DOHH2 (cell line): Measurements from ENCODE around the gene CACNA2D2.
A peak's percentile ranks its signal among the peaks of the same experiment; 100 is the strongest.

Experiments used
- H3F3A ChIP-seq: fragments of 200-600 bp; sonication (generic), shearing (Covaris generic); 2 replicates; pipeline ENCODE4 v1.6.0; 2016; ENCODE audit warnings: antibody characterized with exemption, mild to moderate bottlenecking; ENCODE audit not compliant: control insufficient read depth, insufficient read depth
- H3K27ac ChIP-seq: fragments of 200-600 bp; sonication (generic); 2 replicates; pipeline ENCODE4 v1.5.1; 2014; ENCODE audit warnings: low read depth, mild to moderate bottlenecking, low read length, moderate library complexity
- H3K27me3 ChIP-seq: fragments of 200-600 bp; sonication (generic); 2 replicates; pipeline ENCODE4 v1.6.1; 2014; ENCODE audit warnings: mild to moderate bottlenecking, low read length, mixed read lengths; ENCODE audit not compliant: control insufficient read depth
- H3K36me3 ChIP-seq: fragments of 200-600 bp; sonication (generic); 2 replicates; pipeline ENCODE4 v1.6.1; 2014; ENCODE audit warnings: mild to moderate bottlenecking, low read length, moderate library complexity, mixed read lengths; ENCODE audit not compliant: control insufficient read depth
- H3K4me1 ChIP-seq: fragments of 200-600 bp; sonication (generic); 2 replicates; pipeline ENCODE4 v1.6.1; 2014; ENCODE audit warnings: mild to moderate bottlenecking, low read length, mixed read lengths; ENCODE audit not compliant: control insufficient read depth
- H3K4me2 ChIP-seq: fragments of 200-600 bp; sonication (generic); 2 replicates; pipeline ENCODE4 v1.6.0; 2014; ENCODE audit warnings: mild to moderate bottlenecking, low read length, moderate library complexity
- H3K4me3 ChIP-seq: fragments of 200-600 bp; sonication (generic); 2 replicates; pipeline ENCODE4 v1.5.1; 2014; ENCODE audit warnings: mild to moderate bottlenecking, low read length, mixed read lengths
- H3K79me2 ChIP-seq: fragments of 200-600 bp; sonication (generic); 2 replicates; pipeline ENCODE4 v1.6.1; 2014; ENCODE audit warnings: mild to moderate bottlenecking, low read length, mixed read lengths; ENCODE audit not compliant: control insufficient read depth
- H3K9me2 ChIP-seq: fragments of 200-600 bp; sonication (generic); replicated peaks from 2 replicates; pipeline ENCODE4 v1.6.1; 2014; ENCODE audit warnings: mild to moderate bottlenecking, low read length, mixed read lengths; ENCODE audit not compliant: control insufficient read depth
- H3K9me3 ChIP-seq: fragments of 200-600 bp; sonication (generic); 2 replicates; pipeline ENCODE4 v1.6.1; 2014; ENCODE audit warnings: antibody characterized with exemption, low read length, mixed read lengths; ENCODE audit not compliant: control insufficient read depth, insufficient read depth
- H4K20me1 ChIP-seq: fragments of 200-600 bp; sonication (generic); 2 replicates; pipeline ENCODE4 v1.6.0; 2014; ENCODE audit warnings: low read depth, mild to moderate bottlenecking, antibody characterized with exemption, low read length, moderate library complexity; ENCODE audit not compliant: control insufficient read depth, insufficient read depth
- CTCF ChIP-seq: fragments of 200-600 bp; sonication (generic); IDR thresholded peaks from one replicate; pipeline ENCODE4 v1.5.1; 2014; ENCODE audit warnings: antibody characterized with exemption, mild to moderate bottlenecking, low read depth, low read length; ENCODE audit not compliant: poor library complexity, severe bottlenecking
- EZH2phosphoT487 ChIP-seq: fragments of 200-600 bp; sonication (generic); IDR thresholded peaks from 2 replicates; pipeline ENCODE4 v1.6.1; 2017; ENCODE audit warnings: borderline replicate concordance, mild to moderate bottlenecking, antibody characterized with exemption, low read length, moderate library complexity, mixed read lengths

CACNA2D2 gene

GRCh38 chr3:50330330-50330729, 173.1 kb downstream of the CACNA2D2 start:
- H3K4me1 ChIP-seq = peaks cover 38% of the 10 kb centered on the region
- H3K9me3 ChIP-seq = no peaks in the 10 kb centered on the region
- peaks cover 21% of the 10 kb centered on the region for H3F3A ChIP-seq
- no peak for TF ChIP-seq CTCF
- no peak for TF ChIP-seq EZH2phosphoT487
- H3K9me2 ChIP-seq = no peaks in the 10 kb centered on the region
- no peaks in the 10 kb centered on the region for H3K27me3 ChIP-seq
- H3K4me3 ChIP-seq = no peak overlapping the region
- H3K4me2 ChIP-seq = no peak overlapping the region
- H4K20me1 ChIP-seq = no peaks in the 10 kb centered on the region
- peaks cover 78% of the 10 kb centered on the region for H3K36me3 ChIP-seq
- peaks cover 57% of the 10 kb centered on the region for H3K79me2 ChIP-seq
- no peak overlapping the region for H3K27ac ChIP-seq

GRCh38 chr3:50327943-50328691, 175.3 kb downstream of the CACNA2D2 start, which contains the start of gene TUSC2:
TUSC2 (minus strand) TSS chr3:50328223; CDS start chr3:50328099, 124 bp downstream.
- H3K36me3 ChIP-seq = peaks cover 68% of the 10 kb centered on the region
- no peaks in the 10 kb centered on the region for H3K27me3 ChIP-seq
- peaks cover 23% of the 10 kb centered on the region for H3K4me1 ChIP-seq
- TF ChIP-seq CTCF (no peak), EZH2phosphoT487 (no peak)
- H3K79me2 ChIP-seq = peaks cover 35% of the 10 kb centered on the region
- H3K27ac ChIP-seq = peak within 1 kb of the TSS; percentile 36
- no peaks in the 10 kb centered on the region for H3K9me3 ChIP-seq
- H4K20me1 ChIP-seq = no peaks in the 10 kb centered on the region
- no peaks in the 10 kb centered on the region for H3K9me2 ChIP-seq
- H3F3A ChIP-seq = peaks cover 21% of the 10 kb centered on the region
- H3K4me3 ChIP-seq = peak within 1 kb of the TSS; percentile 91
- H3K4me2 ChIP-seq = peak within 1 kb of the TSS; percentile 72

GRCh38 chr3:50327129-50327528, 176.3 kb downstream of the CACNA2D2 start:
- no peak for TF ChIP-seq CTCF
- no peak for TF ChIP-seq EZH2phosphoT487
- peaks cover 21% of the 10 kb centered on the region for H3F3A ChIP-seq
- H3K79me2 ChIP-seq = peaks cover 25% of the 10 kb centered on the region
- H3K27ac ChIP-seq = no peak overlapping the region
- peak overlapping the region; percentile 91 for H3K4me3 ChIP-seq
- H3K36me3 ChIP-seq = peaks cover 58% of the 10 kb centered on the region
- no peaks in the 10 kb centered on the region for H3K27me3 ChIP-seq
- H3K4me2 ChIP-seq = peak overlapping the region; percentile 72
- no peaks in the 10 kb centered on the region for H4K20me1 ChIP-seq
- no peaks in the 10 kb centered on the region for H3K9me3 ChIP-seq
- no peaks in the 10 kb centered on the region for H3K9me2 ChIP-seq
- H3K4me1 ChIP-seq = peaks cover 24% of the 10 kb centered on the region
